ENCODE results near the gene ATP6V0E2. TPM values are rescaled to one million over a fixed set of nuclear protein-coding genes. Genes with fewer than 3 reads are reported as not detected.
"Not testable (repeated sequence)": the region's sequence is repeated elsewhere in the genome, so short reads cannot be mapped to it uniquely, and the experiment has no call there.

Gene ATP6V0E2
- total RNA-seq, 1 experiment from 2014 or later: 25.5 TPM

GRCh38 chr7:149828357-149829309 is 45.1 kb upstream of the ATP6V0E2 start:
- ChIA-PET POLR2A (no interaction called here), RAD21 (ENCODE audit: low non-redundant PET in 1 of 2, low total read pairs in 2 of 2, uncharacterized antibody in 2 of 2, unreplicated experiment in 2 of 2) (no interaction called here), CTCF (no interaction called here)
- Histone ChIP-seq H4K20me1 (ENCODE audit: insufficient read depth) (no peaks in the 10 kb centered on the region), H3K27me3 (ENCODE audit: insufficient read depth, low read length) (0 out of 2 replicates have a peak, but pooled peaks cover 11% of the 10 kb centered on the region), H3K4me2 (ENCODE audit: low read length) (no peak overlapping the region), H3K36me3 (ENCODE audit: control insufficient read depth in 1 of 2, insufficient read depth in 2 of 2, low read length in 2 of 2) (no peaks in the 10 kb centered on the region), H3K79me2 (ENCODE audit: insufficient read depth, low read length) (no peaks in the 10 kb centered on the region), H3K4me1 (ENCODE audit: control insufficient read depth in 1 of 2, insufficient read depth in 2 of 2, low read length in 2 of 2) (no peaks in the 10 kb centered on the region), H3K9me3 (ENCODE audit: control insufficient read depth in 1 of 2, insufficient read depth in 1 of 2, low read depth in 1 of 2, low read length in 2 of 2) (no peaks in the 10 kb centered on the region), H3K9ac (ENCODE audit: low read length) (no peak overlapping the region), H2AFZ (ENCODE audit: low read depth, low read length, poor library complexity, severe bottlenecking) (no peak overlapping the region), H3K4me3 (replicated peaks in 1 of 2; ENCODE audit: low read depth in 1 of 2, low read length in 2 of 2) (no peak overlapping the region), H3K9me2 (ENCODE audit: insufficient read depth) (no peaks in the 10 kb centered on the region), H3K27ac (ENCODE audit: low read depth, low read length) (no peak overlapping the region)
- intact Hi-C loops (cut with micrococcal nuclease): no loop called here
- no peak for TF ChIP-seq JUND (IDR thresholded peaks at IDR 0.05)
- TF ChIP-seq SRF (IDR thresholded peaks at IDR 0.05; ENCODE audit: low read depth): no peak
- TF ChIP-seq ZFX (IDR thresholded peaks at IDR 0.05): no peak
- TF ChIP-seq EZH2 (IDR thresholded peaks at IDR 0.05): no peak
- no peak for TF ChIP-seq RAD21 (IDR thresholded peaks at IDR 0.05; ENCODE audit: low read depth)
- no peak for TF ChIP-seq CEBPB (IDR thresholded peaks at IDR 0.05; ENCODE audit: low read depth)
- no peak for TF ChIP-seq YY1 (IDR thresholded peaks at IDR 0.05; ENCODE audit: extremely low read depth, insufficient replicate concordance, low read depth, low read length)
- no peak for TF ChIP-seq ELF1 (IDR thresholded peaks at IDR 0.05; ENCODE audit: borderline replicate concordance, low read depth)
- no peak for TF ChIP-seq POLR2A (IDR thresholded peaks at IDR 0.05; ENCODE audit: borderline replicate concordance, extremely low read depth, insufficient read depth, insufficient read length)
- no peak for TF ChIP-seq EZH2phosphoT487 (IDR thresholded peaks at IDR 0.05; ENCODE audit: borderline replicate concordance)
- no peak for TF ChIP-seq CBX3 (IDR thresholded peaks at IDR 0.05; ENCODE audit: low read depth)
- no peak for TF ChIP-seq SIN3A (IDR thresholded peaks at IDR 0.05; ENCODE audit: low read depth)
- ATAC-seq (no peak), DNase-seq (ENCODE audit: low read depth, low spot score) (no peak)
- no TSS peak for BruUV-seq (replicated peaks)

- BruUV-seq (replicated peaks); POLR2A ChIA-PET; intact Hi-C loops (cut with micrococcal nuclease); CTCF ChIA-PET; ATAC-seq; H4K20me1 ChIP-seq (ENCODE audit: insufficient read depth); H3K4me2 ChIP-seq (ENCODE audit: low read length); H3K4me1 ChIP-seq (ENCODE audit: control insufficient read depth in 1 of 2, insufficient read depth in 2 of 2, low read length in 2 of 2); H3K4me3 ChIP-seq (replicated peaks in 1 of 2; ENCODE audit: low read depth in 1 of 2, low read length in 2 of 2); H3K9me2 ChIP-seq (ENCODE audit: insufficient read depth); H2AFZ ChIP-seq (ENCODE audit: low read depth, low read length, poor library complexity, severe bottlenecking); RAD21 ChIA-PET (ENCODE audit: low non-redundant PET in 1 of 2, low total read pairs in 2 of 2, uncharacterized antibody in 2 of 2, unreplicated experiment in 2 of 2); H3K27ac ChIP-seq (ENCODE audit: low read depth, low read length); H3K9ac ChIP-seq (ENCODE audit: low read length); H3K79me2 ChIP-seq (ENCODE audit: insufficient read depth, low read length); H3K36me3 ChIP-seq (ENCODE audit: control insufficient read depth in 1 of 2, insufficient read depth in 2 of 2, low read length in 2 of 2); DNase-seq (ENCODE audit: low read depth, low spot score); H3K9me3 ChIP-seq (ENCODE audit: control insufficient read depth in 1 of 2, insufficient read depth in 1 of 2, low read depth in 1 of 2, low read length in 2 of 2): not testable (repeated sequence)
- H3K27me3 ChIP-seq (ENCODE audit: insufficient read depth, low read length): 0 out of 2 replicates have a peak, but pooled peaks cover 11% of the 10 kb centered on the region
Observed at GRCh38 chr7:149830527-149830926, 43.2 kb upstream of the ATP6V0E2 start.
